ENCODE measurements around the gene TUSC7.

DNA sequence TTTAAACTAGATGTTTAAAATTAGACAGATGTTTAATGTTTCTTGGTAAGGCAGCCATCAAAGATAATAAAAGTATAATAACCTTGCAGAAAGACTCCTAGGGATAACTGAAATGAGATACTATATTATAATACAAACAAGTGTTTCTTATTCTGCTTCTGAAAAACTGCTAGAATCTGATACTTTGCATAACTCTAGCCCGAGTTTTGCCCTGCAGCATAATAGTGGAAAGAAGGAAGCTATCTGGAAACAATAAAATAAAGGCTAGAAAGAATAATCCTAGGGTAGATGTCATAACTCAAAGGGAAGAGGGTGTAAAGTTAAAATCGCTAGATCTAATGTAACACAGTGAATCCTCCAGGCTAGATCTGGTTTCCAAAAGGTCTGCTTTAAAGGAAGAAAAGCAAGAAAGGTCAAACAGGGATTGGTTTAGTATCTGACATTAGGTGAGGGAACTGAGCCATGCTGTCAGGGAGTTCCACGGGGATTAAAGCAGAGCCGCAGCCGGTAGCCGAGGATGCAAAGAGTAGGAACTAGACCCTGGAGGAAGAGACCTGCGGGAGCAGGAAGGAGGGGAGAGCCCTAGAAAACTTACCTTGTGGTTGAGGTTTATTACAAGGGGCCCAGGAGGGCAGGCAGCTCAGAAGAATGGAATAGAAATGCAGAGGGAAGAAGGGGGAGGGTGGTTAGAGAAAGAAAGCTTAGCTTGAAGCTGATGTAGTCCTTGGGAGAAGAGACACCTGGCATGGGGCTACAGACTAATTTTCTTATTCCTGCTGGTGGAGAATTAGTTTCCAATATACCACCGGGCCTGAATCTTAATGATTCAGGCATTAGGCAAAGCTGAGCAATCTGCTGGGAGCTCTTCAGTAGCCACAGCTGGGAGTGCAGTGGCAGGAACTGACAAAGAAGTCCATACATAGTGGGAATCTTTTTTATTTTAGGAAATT, 46.1 kb upstream of the TUSC7 start:
- TF ChIP-seq, protein P1, sequence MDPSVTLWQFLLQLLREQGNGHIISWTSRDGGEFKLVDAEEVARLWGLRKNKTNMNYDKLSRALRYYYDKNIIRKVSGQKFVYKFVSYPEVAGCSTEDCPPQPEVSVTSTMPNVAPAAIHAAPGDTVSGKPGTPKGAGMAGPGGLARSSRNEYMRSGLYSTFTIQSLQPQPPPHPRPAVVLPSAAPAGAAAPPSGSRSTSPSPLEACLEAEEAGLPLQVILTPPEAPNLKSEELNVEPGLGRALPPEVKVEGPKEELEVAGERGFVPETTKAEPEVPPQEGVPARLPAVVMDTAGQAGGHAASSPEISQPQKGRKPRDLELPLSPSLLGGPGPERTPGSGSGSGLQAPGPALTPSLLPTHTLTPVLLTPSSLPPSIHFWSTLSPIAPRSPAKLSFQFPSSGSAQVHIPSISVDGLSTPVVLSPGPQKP (IDR thresholded peaks at IDR 0.05; ENCODE audit: borderline replicate concordance, low read depth, low read length): no peak
- TF ChIP-seq, protein P2, sequence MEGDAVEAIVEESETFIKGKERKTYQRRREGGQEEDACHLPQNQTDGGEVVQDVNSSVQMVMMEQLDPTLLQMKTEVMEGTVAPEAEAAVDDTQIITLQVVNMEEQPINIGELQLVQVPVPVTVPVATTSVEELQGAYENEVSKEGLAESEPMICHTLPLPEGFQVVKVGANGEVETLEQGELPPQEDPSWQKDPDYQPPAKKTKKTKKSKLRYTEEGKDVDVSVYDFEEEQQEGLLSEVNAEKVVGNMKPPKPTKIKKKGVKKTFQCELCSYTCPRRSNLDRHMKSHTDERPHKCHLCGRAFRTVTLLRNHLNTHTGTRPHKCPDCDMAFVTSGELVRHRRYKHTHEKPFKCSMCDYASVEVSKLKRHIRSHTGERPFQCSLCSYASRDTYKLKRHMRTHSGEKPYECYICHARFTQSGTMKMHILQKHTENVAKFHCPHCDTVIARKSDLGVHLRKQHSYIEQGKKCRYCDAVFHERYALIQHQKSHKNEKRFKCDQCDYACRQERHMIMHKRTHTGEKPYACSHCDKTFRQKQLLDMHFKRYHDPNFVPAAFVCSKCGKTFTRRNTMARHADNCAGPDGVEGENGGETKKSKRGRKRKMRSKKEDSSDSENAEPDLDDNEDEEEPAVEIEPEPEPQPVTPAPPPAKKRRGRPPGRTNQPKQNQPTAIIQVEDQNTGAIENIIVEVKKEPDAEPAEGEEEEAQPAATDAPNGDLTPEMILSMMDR (conservative IDR thresholded peaks at IDR 0.05; ENCODE audit: low read depth, low read length): no peak
- TF ChIP-seq POLR2A (IDR thresholded peaks at IDR 0.05; ENCODE audit: low read depth, low read length) (no peak), SMC3 (IDR thresholded peaks at IDR 0.05; ENCODE audit: low read depth, low read length) (no peak), BHLHE40 (IDR thresholded peaks at IDR 0.05; ENCODE audit: low read depth, low read length) (no peak), FOS (IDR thresholded peaks at IDR 0.05; ENCODE audit: low read depth, low read length) (no peak), RAD21 (IDR thresholded peaks at IDR 0.05; ENCODE audit: low read length) (no peak), RFX5 (IDR thresholded peaks at IDR 0.05; ENCODE audit: low read depth, low read length) (no peak), USF2 (IDR thresholded peaks at IDR 0.05; ENCODE audit: low read depth, low read length) (no peak), CEBPB (IDR thresholded peaks at IDR 0.05; ENCODE audit: low read depth, low read length) (no peak), MAFK (IDR thresholded peaks at IDR 0.05; ENCODE audit: low read depth, low read length) (no peak), MAZ (IDR thresholded peaks at IDR 0.05; ENCODE audit: borderline replicate concordance, low read depth, low read length) (no peak)
